Measurements from ENCODE around the gene FAM151B. TPM values are rescaled to one million over a fixed set of nuclear protein-coding genes. Genes with fewer than 3 reads are reported as not detected.

FAM151B gene
- total RNA-seq, 1 donor from 2014 or later = 7.1 TPM

GRCh38 chr5:80540691-80541090 lies 52.8 kb downstream of the FAM151B start:
- Mint-ChIP-seq H3K9me3 (ENCODE audit: low read depth) (peaks cover 11% of the 10 kb centered on the region), H3K36me3 (ENCODE audit: low read depth) (no peaks in the 10 kb centered on the region), H3K4me1 (ENCODE audit: low read depth) (no peaks in the 10 kb centered on the region), H3K27ac (ENCODE audit: unreplicated experiment) (no peak overlapping the region), H3K27me3 (ENCODE audit: low read depth) (no peaks in the 10 kb centered on the region), H3K4me3 (ENCODE audit: unreplicated experiment) (no peak overlapping the region)
- DNase-seq (ENCODE audit: low spot score) = no peak
- TF ChIP-seq CTCF (IDR thresholded peaks at IDR 0.05) = no peak

- no peaks in the 10 kb centered on the region for H3K4me1 Mint-ChIP-seq (ENCODE audit: low read depth)
- H3K27ac Mint-ChIP-seq (ENCODE audit: unreplicated experiment) = no peak overlapping the region
- no peaks in the 10 kb centered on the region for H3K27me3 Mint-ChIP-seq (ENCODE audit: low read depth)
- DNase-seq (ENCODE audit: low spot score) = no peak
- TF ChIP-seq CTCF (IDR thresholded peaks at IDR 0.05) = no peak
- H3K36me3 Mint-ChIP-seq (ENCODE audit: low read depth) = no peaks in the 10 kb centered on the region
- H3K4me3 Mint-ChIP-seq (ENCODE audit: unreplicated experiment) = no peak overlapping the region
- H3K9me3 Mint-ChIP-seq (ENCODE audit: low read depth) = peaks cover 7% of the 10 kb centered on the region
Observed at GRCh38 chr5:80541392-80541791, 53.5 kb downstream of the FAM151B start.

- Mint-ChIP-seq H3K4me3 (ENCODE audit: unreplicated experiment) (no peak overlapping the region), H3K27me3 (ENCODE audit: low read depth) (peaks cover 43% of the 10 kb centered on the region), H3K4me1 (ENCODE audit: low read depth) (no peaks in the 10 kb centered on the region)
Observed at GRCh38 chr5:80554646-80555045, 66.7 kb downstream of the FAM151B start.

GRCh38 chr5:80555099-80555498 lies 67.2 kb downstream of the FAM151B start:
- TF ChIP-seq CTCF (IDR thresholded peaks at IDR 0.05) = no peak
- Mint-ChIP-seq H3K27me3 (ENCODE audit: low read depth) (peaks cover 40% of the 10 kb centered on the region), H3K27ac (ENCODE audit: unreplicated experiment) (no peak overlapping the region), H3K4me1 (ENCODE audit: low read depth) (no peaks in the 10 kb centered on the region), H3K36me3 (ENCODE audit: low read depth) (no peaks in the 10 kb centered on the region), H3K9me3 (ENCODE audit: low read depth) (no peaks in the 10 kb centered on the region), H3K4me3 (ENCODE audit: unreplicated experiment) (no peak overlapping the region)
- DNase-seq (ENCODE audit: low spot score) = no peak

More at GRCh38 chr5:80554646-80555045, 66.7 kb downstream of the FAM151B start:
- H3K9me3 Mint-ChIP-seq (ENCODE audit: low read depth) = no peaks in the 10 kb centered on the region
- TF ChIP-seq CTCF (IDR thresholded peaks at IDR 0.05) = no peak
- H3K36me3 Mint-ChIP-seq (ENCODE audit: low read depth) = no peaks in the 10 kb centered on the region
- H3K27ac Mint-ChIP-seq (ENCODE audit: unreplicated experiment) = no peak overlapping the region
- no peak for DNase-seq (ENCODE audit: low spot score)

GRCh38 chr5:80559244-80559643 lies 71.3 kb downstream of the FAM151B start:
- no peak for DNase-seq (ENCODE audit: low spot score)
- Mint-ChIP-seq H3K9me3 (ENCODE audit: low read depth) (no peaks in the 10 kb centered on the region), H3K4me1 (ENCODE audit: low read depth) (no peaks in the 10 kb centered on the region), H3K27ac (ENCODE audit: unreplicated experiment) (no peak overlapping the region), H3K27me3 (ENCODE audit: low read depth) (peaks cover 50% of the 10 kb centered on the region), H3K4me3 (ENCODE audit: unreplicated experiment) (no peak overlapping the region), H3K36me3 (ENCODE audit: low read depth) (no peaks in the 10 kb centered on the region)
- no peak for TF ChIP-seq CTCF (IDR thresholded peaks at IDR 0.05)

All from chondrocyte (in vitro differentiated cells).